WERI-Rb-1 (cell line): ENCODE measurements around the gene STOML2.

ENCODE experiments used
- DNase-seq: peaks from one replicate; pipeline ENCODE4 v3.0.0-alpha.2; 2020
- H3K27ac ChIP-seq: fragments of 250-450 bp; sonication (Bioruptor Pico); 2 replicates; pipeline ENCODE4 v1.5.1; 2020; ENCODE audit warnings: mild to moderate bottlenecking, moderate library complexity
- H3K27me3 ChIP-seq: fragments of 250-450 bp; sonication (Bioruptor Pico); 2 replicates; pipeline ENCODE4 v1.5.1; 2021; ENCODE audit warnings: mild to moderate bottlenecking, low read depth, moderate library complexity; ENCODE audit not compliant: insufficient read depth, severe bottlenecking
- H3K36me3 ChIP-seq: fragments of 250-450 bp; sonication (Bioruptor Pico); 2 replicates; pipeline ENCODE4 v1.5.1; 2020; ENCODE audit warnings: mild to moderate bottlenecking, moderate library complexity
- H3K4me3 ChIP-seq: 2 replicates; pipeline ENCODE4 v1.5.1; 2011; ENCODE audit warnings: low read depth, mild to moderate bottlenecking, control low read depth, low read length
- H3K9me3 ChIP-seq: fragments of 250-450 bp; sonication (Bioruptor Pico); 2 replicates; pipeline ENCODE4 v1.5.1; 2021; ENCODE audit warnings: mild to moderate bottlenecking, moderate library complexity; ENCODE audit not compliant: severe bottlenecking
- CTCF ChIP-seq: IDR thresholded peaks from 2 replicates; pipeline ENCODE4 v1.5.1; 2011; ENCODE audit warnings: low read depth, mild to moderate bottlenecking, control low read depth, inconsistent platforms, low read length

Gene STOML2

GRCh38 chr9:35059438-35059837 lies 43.5 kb downstream of the STOML2 start:
- TF ChIP-seq CTCF, result no peak
- no peak overlapping the region for H3K4me3 ChIP-seq
- H3K27me3 ChIP-seq, result no peaks in the 10 kb centered on the region
- H3K9me3 ChIP-seq, result no peaks in the 10 kb centered on the region
- no peak overlapping the region for H3K27ac ChIP-seq
- DNase-seq, result no peak
- peaks cover 97% of the 10 kb centered on the region for H3K36me3 ChIP-seq

- H3K27me3 ChIP-seq, result no peaks in the 10 kb centered on the region
- no peak overlapping the region for H3K27ac ChIP-seq
- H3K9me3 ChIP-seq, result no peaks in the 10 kb centered on the region
- H3K4me3 ChIP-seq, result no peak overlapping the region
- peaks cover 78% of the 10 kb centered on the region for H3K36me3 ChIP-seq
- no peak for DNase-seq
- no peak for TF ChIP-seq CTCF
Measured at GRCh38 chr9:35057271-35057620, 45.7 kb downstream of the STOML2 start.

DNA sequence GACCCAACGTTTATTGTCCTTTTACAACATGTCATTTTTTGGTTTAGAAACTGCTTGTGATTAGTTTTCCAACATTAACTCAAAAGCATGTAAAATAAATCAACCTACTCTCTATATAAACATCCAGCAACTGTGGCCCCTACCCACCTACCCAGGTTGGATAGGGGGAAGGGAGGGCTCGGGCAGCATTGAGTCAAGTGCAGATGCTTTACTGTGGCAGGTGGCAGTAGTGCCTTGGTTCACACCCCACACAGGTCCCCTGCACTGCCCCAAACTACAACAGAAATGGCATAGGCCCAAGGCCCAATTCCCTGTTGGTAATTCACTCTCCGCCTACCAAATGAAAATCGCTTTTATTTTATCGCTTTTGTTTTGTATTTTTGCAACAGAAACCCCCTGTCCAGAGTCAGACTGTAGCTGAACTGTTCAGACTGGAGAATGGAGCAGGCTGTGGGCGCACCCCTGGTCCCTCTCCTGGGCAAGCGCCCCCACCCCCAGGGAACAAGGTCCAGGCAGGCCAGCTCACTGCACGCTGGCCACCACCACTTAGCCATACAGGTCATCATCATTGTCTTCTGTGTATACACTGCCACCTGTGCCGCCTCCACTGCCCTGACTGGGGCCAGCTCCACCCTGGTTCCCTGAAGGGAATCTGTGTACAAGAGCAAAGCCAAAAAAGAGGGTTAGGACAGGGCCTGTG lies 46.2 kb downstream of the STOML2 start:
- H3K36me3 ChIP-seq, result peaks cover 72% of the 10 kb centered on the region
- H3K27ac ChIP-seq, result no peak overlapping the region
- H3K27me3 ChIP-seq, result no peaks in the 10 kb centered on the region
- H3K9me3 ChIP-seq, result no peaks in the 10 kb centered on the region
- no peak overlapping the region for H3K4me3 ChIP-seq
- DNase-seq, result no peak
- TF ChIP-seq CTCF, result no peak

DNA sequence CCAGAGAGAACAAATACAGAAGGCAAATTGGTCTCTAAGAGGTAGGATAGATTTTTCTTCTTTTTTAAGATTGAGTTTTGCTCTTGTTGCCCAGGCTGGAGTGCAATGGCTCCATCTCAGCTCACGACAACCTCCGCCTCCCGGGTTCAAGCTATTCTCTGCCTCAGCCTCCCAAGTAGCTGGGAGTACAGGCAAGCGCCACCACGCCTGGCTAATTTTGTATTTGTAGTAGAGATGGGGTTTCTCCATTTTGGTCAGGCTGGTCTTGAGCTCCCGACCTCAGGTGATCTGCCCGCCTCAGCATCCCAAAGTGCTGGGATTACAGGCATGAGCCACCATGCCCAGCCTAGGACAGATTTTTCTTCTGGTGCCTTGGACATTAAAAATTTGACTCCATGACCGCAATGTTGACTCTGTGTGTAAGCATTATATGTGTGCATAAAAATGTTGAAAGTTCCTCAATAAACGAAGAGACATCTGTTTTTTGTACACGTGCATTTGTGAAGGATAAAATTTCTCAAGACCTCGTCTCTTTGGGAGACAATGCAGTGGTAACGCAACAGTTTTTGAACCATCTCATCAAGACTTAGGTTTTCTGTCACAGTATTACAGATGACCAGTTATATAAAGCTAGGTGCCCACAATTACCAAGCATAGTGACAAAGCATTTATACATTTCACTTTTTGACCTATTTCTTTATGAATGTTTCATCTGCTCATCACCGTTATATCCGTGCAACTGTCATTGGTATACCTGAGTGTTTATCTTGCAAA lies 47.9 kb downstream of the STOML2 start:
- H3K27ac ChIP-seq, result no peak overlapping the region
- DNase-seq, result no peak
- H3K36me3 ChIP-seq, result peaks cover 63% of the 10 kb centered on the region
- no peaks in the 10 kb centered on the region for H3K9me3 ChIP-seq
- no peaks in the 10 kb centered on the region for H3K27me3 ChIP-seq
- no peak overlapping the region for H3K4me3 ChIP-seq
- no peak for TF ChIP-seq CTCF

DNA sequence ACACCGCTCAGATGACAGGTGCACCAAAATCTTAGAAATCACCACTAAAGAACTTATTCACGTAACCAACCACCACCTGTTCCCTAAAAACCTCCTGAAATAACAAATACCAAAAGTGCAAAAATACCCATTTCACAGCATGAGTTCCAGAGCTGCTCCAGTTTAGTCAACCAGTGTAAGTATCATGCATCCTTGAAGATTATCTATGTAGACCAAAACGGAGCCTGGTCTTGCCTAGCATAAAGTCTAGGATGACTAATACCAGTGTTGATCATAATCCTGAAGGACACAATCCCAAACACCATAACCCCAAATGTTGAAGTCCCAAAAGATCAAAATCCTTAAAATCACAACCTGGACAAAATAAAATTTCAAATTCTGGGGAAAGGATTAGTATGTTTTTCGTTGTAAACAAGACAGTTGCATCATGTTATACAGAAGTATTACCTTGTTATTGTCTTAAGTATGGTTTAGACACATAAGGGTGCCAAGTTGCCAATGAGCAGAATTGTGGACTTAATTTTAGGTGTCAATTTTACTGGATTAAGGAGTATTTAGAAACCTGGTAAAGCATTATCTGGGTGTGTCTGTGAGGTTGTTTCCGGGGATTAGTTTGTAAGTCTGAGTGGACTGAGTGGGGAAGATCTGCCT lies 48.6 kb downstream of the STOML2 start:
- H3K27me3 ChIP-seq, result no peaks in the 10 kb centered on the region
- H3K4me3 ChIP-seq, result no peak overlapping the region
- peaks cover 56% of the 10 kb centered on the region for H3K36me3 ChIP-seq
- H3K9me3 ChIP-seq, result no peaks in the 10 kb centered on the region
- TF ChIP-seq CTCF, result no peak
- H3K27ac ChIP-seq, result no peak overlapping the region
- DNase-seq, result no peak
